Stimulated activated CD8-positive, alpha-beta memory T cell treated with anti-CD3 and anti-CD28 coated beads, Interleukin-4, amount 100 ng/mL, for 24 hours (primary cell): ENCODE measurements around the gene NXPE4.
"Not testable (repeated sequence)": the region's sequence is repeated elsewhere in the genome, so short reads cannot be mapped to it uniquely, and the experiment has no call there.

Experiments
- DNase-seq: peaks from one replicate; pipeline ENCODE4 v3.0.0-alpha.2; 2020; ENCODE audit warnings: low read depth

NXPE4 gene

DNA sequence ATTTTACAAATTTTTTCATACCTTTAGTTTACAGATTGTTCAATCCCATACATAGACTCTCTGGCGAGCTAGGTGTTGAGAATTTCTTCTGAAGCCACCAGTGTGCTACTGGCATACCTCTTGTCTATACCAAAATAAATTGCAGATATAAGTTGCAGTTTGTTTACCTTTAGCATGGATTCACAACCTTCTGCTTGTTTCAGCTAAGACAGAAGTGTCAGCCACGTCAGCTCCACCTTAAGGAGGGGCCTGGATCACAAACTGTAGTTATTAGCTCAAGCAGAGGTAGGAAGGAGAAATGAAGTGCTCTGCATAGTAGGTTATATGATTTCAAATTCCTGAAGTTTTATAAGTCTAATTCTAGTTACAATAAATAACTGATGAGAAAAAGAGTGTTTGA lies at the start of gene NXPE4:
TSS of gene NXPE4 (minus strand) at position 216 of the 400 bp plus-strand sequence. CDS start 1,027 bp downstream, outside the sequence.
- DNase-seq = no peak

DNA sequence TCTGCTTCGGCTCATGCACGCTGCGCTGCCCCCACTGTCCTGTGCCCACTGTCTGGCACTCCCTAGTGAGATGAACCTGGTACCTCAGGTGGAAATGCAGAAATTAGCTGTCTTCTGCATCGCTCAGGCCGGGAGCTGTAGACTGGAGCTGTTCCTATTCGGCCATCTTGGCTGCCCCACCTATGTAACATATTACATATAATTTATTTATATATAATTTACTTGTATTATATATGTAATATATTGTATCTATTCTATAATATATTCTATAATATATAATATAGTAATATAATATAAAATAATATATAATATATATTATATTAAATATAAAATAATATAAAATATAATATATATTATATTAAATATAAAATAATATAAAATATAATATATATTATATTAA lies 43.9 kb upstream of the NXPE4 start:
- DNase-seq = not testable (repeated sequence)

DNA sequence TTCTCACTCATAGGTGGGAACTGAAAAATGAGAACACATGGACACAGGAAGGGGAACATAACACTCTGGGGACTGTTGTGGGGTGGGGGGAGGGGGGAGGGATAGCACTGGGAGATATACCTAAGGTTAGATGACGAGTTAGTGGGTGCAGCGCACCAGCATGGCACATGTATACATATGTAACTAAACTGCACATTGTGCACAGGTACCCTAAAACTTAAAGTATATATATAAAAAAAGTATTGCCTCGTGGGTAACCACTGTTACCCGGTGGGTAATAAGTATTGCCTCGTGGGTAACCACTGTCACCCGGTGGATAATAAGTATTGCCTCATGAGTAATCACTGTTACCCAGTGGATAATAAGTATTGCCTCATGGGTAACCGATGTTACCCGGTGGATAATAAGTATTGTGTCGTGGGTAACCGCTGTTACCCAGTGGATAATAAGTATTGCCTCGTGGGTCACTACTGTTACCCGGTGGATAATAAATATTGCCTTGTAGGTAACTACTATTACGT lies 35.9 kb upstream of the NXPE4 start:
- DNase-seq = not testable (repeated sequence)

DNA sequence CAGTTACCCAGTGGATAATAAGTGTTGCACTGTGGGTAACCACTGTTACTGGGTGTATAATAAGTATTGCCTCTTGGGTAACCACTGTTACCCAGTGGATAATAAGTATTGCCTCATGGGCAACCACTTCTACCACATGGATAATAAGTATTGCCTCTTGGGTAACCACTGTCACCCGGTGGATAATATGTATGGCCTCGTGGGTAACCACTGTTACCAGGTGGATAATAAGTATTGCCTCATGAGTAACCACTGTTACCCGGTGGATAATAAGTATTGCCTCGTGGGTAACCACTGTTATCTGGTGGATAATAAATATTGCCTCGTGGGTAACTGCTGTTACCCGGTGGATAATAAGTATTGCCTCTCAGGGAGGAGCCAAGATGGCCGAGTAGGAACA lies 29.7 kb upstream of the NXPE4 start:
- DNase-seq = no peak

DNA sequence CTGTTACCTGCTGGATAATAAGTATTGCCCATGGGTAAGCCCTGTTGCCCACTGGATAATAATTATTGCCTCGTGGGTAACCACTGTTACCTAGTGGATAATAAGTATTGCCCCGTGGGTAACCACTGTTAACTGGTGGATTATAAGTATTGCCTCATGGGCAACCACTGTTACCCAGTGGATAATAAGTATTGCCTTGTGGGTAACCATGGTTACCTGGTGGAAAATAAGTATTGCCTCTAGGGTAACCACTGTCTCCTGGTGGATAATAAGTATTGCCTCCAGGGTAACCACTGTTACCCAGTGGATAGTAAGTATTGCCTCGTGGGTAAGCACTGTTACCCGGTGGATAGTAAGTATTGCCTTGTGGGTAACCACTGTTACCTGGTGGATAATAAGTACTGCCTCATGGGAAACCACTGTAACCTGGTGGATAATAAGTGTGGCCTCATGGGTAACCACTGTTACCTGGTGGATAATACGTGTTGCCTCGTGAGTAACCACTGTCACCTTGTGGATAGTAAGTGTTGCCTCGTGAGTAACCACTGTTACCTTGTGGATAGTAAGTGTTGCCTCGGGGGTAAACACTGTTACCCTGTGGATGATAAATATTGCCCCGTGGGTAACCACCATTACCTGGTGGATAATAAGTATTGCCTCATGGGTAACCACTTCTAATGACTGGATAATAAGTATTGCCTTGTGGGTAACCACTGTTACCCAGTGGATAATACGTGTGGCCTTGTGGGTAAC lies 29.0 kb upstream of the NXPE4 start:
- no peak for DNase-seq

DNA sequence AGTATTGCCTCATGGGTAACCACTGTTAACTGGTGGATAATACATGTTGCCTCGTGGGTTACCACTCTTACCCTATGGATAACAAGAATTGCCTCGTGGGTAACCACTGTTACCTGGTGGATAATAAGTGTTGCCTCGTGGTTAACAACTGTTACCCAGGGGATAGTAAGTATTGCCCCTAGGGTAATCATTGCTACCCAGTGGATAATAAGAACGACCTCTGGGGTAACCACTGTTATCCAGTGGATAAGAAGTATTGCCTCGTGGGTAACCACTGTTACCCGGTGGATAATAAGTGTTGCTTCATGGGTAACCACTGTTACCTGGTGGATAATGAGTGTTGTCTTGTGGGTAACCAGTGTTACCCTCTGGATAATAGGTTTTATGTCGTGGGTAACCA lies 28.1 kb upstream of the NXPE4 start:
- no peak for DNase-seq

DNA sequence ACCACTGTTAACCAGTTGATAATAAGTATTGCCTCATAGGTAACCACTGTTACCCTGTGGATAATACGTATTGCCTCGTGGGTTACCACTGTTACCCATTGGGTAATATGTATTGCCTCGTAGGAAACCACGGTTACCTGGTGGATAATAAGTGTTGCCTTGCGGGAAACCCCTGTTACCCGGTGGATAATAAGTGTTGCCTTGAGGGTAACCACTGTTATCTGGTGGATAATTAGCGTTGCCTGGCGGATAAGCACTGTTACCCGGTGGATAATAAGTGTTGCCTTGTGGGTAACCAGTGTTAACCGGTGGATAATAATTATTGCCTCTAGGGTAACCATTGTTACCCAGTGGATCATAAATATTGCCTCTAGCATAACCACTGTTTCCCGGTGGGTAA lies 27.3 kb upstream of the NXPE4 start:
- DNase-seq = no peak

DNA sequence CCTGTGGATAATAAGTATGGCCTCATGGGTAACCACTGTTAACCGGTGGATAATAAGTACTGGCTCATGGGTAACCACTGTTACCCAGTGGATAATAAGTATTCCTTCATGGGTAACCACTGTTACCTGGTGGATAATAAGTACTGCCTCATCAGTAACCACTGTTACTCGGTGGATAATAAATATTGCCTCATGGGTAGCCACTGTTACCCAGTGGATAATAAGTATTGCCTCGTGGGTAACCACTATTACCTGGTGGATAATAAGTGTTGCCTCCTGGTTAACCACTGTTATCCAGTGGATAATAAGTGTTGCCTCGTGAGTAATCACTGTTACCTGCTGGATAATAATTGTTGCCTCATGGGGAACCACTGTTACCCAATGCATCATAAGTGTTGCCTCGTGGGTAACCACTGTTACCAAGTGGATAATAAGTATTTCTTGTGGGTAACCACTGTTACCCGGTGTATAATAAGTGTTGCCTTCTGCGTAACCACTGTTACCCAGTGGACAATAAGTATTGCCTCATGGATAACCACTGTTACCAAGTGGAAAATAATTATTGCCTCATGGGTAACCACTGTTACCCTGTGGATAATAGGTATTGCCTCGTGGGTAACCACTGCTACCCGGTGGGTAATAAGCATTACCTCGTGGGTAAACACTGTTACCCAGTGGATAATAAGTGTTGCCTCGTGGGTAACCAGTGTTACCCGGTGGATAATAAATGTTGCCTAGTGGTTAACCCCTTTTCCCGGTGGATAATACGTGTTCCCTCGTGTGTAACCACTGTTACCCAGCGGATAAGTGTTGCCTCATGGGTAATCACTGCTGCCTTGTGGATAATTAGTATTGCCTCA lies 26.6 kb upstream of the NXPE4 start:
- no peak for DNase-seq

DNA sequence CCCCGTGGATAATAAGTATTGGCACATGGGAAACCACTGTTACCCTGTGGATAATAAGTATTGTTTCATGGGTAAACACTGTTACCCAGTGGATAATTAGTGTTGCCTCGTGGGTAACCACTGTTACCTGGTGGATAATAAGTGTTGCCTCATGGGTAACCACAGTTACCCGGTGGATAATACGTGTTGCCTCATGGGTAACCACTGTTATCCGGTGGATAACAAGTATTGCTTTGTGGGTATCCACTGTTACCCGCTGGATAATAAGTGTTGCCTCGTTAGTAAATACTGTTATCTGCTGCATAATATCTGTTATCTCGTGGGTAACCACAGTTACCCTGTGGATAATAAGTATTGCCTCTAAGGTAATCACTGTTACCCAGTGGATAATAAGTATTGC lies 25.5 kb upstream of the NXPE4 start:
- no peak for DNase-seq

DNA sequence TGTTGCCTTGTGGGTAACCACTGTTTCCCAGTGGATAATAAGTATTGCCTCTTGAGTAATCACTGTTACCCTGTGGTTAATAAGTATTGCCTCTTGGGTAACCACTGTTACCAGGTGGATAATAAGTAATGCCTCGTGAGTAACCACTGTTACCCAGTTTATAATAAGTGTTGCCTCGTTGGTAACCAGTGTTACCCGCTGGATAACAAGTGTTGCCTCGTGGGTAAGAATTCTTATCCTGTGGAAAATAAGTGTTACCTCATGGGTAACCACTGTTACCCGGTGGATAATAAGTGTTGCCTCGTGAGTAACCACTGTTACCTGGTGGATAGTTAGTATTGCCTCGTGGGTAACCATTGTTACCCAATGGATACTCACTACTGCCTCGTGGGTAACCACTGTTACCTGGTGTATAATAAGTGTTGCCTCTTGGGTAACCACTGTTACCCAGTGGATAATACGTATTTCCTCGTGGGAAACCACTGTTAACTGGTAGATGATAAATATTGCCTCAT lies 24.1 kb upstream of the NXPE4 start:
- DNase-seq = no peak

DNA sequence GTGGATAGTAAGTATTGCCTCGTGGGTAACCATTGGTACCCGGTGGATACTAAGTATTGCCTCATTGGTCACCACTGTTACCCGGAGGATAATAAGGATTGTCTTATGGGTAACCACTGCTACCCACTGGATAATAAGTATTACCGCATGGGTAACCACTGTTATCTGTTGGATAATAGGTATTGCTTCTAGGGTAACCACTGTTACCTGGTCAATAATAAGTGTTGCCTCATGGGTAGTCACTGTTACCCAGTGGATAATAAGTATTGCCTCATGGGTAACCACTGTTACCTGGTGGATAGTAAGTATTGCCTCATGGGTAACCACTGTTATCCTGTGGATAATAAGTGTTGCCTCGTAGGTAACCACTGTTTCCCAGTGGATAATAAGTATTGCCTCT lies 22.6 kb upstream of the NXPE4 start:
- DNase-seq = no peak

DNA sequence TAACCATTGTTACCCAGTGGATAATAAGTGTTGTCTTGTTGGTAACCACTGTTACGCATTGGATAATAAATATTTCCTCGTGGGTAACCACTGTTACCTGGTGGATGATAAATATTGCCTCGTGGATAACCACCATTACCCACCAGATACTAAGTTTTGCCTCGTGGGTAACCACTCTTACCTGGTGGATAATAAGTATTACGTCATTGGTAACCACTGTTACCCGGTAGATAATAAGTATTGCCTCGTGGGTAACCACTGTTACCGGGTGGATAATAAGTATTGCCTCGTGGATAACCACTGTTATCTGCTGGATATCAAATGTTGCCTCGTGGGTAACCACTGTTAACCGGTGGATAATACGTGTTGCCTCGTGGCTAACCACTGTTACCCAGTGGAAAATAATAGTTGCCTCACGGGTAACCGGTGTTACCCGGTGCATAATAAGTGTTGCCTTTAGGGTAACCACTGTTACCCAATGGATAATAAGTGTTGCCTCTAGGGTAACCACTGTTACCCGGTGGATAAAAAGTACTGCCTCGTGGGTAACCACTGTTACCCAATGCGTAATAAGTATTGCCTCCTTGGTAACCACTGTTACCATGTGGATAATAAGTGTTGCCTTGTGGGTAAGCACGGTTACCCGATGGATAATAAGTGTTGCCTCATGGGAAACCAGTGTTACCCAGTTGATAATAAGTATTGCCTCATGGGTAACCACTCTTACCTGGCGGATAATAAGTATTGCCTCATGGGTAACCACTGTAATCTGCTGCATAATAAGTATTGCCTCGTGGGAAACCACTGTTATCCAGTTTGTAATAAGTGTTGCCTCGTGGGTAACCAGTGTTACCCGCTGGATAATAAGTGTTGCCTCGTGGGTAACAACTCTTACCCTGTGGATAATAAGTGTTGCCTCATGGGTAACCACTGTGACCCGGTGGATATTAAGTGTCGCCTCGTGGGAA lies 21.9 kb upstream of the NXPE4 start:
- no peak for DNase-seq

DNA sequence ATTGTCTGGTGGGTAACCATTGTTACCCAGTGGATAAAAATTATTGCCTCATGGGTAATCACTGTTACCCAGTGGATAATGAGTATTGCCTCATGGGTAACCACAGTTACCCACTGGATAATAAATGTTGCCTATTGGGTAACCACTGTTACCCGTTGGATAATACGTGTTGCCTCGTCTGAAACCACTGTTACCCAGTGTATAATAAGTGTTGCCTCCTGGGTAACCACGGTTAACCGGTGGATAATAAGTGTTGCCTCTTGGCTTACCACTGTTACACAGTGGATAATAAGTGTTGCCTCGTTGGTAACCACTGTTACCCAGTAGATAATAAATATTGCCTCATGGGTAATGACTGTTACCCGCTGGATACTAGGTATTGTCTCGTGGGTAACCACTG lies 20.9 kb upstream of the NXPE4 start:
- DNase-seq = no peak

DNA sequence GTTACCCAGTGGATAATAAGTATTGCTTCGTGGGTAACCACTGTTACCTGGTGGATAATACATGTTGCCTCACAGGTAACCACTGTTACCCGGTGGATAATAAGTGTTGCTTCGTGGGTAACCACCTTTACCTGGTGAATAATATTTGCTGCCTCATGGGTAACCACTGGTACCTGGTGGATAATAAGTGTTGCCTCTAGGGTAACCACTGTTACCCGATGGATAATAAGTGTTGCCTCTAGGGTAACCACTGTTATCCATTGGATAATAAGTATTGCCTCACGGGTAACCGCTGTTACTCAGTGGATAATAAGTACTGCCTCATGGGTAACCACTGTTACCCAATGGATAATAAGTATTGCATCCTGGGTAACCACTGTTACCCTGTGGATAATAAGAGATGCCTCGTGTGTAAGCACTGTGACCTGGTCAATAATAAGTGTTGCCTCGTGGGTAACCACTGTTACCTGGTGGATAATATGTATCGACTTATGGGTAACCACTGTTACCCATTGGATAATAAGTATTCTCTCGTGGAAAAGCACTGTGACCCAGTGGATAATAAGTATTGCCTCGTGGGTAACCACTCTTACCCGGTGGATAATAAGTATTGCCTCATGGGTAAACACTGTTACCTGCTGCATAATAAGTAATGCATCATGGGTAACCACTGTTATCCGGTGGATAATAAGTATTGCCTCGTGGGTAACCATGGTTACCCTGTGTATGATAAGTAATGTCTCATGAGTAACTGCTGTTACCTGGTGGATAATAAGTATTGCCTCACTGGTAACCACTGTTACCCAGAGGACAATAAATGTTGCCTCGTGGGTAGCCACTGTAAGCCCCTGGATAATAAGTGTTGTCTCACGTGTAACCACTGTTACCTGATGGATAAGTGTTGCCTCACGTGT lies 20.1 kb upstream of the NXPE4 start:
- no peak for DNase-seq

DNA sequence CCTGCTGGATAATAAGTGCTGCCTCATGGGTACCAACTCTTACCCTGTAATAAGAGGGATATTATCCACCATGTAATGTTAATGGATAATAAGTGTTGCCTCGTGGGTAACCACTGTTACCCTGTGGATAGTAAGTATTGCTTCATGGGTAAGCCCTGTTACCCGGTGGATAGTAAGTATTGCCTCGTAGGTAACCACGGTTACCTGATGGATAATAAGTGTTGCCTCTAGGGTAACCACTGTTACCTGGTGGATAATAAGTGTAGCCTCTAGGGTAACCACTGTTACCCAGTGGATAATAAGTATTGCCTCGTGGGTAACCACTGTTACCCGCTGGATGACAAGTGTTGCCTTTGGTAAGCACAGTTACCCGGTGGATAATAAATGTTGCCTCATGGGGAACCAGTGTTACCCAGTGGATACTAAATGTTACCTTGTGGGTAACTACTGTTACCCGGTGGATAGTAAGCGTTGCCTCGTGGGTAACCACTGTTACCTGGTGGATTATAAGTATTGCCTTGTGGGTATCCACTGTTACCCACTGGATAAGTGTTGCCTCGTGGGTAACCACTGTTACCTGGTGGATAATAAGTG lies 18.6 kb upstream of the NXPE4 start:
- DNase-seq = no peak

DNA sequence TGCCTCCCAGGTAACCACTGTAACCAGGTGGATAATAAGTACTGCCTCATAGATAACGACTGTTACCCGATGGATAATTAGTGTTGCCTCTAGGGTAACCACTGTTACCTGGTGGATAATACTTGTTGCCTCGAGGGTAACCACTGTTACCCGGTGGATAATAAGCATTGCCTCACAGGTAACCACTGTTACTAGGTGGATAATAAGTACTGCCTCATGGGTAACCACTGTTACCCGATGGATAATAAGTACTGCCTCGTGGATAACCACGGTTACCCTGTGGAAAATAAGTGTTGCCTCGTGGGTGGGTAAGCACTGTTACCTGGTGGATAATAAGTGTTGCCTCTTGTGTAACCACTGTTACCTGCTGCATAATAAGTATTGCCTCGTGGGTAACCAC lies 17.5 kb upstream of the NXPE4 start:
- not testable (repeated sequence) for DNase-seq

DNA sequence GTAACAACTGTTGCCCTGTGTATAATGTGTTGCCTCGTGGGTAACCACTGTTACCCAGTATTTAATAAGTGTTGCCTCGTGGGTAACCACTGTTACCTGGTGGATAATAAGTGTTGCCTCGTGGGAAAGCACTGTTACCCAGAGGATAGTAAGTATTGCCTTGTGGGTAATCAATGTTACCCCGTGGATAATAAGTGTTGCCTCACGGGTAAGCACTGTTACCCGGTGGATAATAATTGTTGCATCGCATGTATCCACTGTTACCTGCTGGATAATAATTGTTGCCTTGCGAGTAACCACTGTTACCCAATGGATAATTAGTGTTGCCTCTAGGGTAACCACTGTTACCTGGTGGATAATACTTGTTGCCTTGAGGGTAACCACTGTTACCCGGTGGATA lies 17.1 kb upstream of the NXPE4 start:
- no peak for DNase-seq

DNA sequence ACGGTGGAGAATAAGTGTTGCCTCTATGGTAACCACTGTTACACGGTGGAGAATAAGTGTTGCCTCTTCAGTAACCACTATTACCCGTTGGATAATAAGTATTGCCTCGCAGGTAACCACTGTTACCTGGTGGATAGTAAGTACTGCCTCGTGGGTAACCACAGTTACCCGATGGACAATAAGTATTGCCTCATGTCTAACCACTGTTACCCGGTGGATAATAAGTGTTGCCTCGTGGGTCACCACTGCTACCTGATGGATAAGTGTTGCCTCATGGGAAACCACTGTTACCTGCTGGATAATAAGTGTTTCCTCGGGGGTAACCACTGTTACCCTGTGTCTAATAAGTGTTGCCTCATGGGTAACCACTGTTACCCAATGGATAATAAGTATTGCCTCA lies 16.6 kb upstream of the NXPE4 start:
- DNase-seq = not testable (repeated sequence)

DNA sequence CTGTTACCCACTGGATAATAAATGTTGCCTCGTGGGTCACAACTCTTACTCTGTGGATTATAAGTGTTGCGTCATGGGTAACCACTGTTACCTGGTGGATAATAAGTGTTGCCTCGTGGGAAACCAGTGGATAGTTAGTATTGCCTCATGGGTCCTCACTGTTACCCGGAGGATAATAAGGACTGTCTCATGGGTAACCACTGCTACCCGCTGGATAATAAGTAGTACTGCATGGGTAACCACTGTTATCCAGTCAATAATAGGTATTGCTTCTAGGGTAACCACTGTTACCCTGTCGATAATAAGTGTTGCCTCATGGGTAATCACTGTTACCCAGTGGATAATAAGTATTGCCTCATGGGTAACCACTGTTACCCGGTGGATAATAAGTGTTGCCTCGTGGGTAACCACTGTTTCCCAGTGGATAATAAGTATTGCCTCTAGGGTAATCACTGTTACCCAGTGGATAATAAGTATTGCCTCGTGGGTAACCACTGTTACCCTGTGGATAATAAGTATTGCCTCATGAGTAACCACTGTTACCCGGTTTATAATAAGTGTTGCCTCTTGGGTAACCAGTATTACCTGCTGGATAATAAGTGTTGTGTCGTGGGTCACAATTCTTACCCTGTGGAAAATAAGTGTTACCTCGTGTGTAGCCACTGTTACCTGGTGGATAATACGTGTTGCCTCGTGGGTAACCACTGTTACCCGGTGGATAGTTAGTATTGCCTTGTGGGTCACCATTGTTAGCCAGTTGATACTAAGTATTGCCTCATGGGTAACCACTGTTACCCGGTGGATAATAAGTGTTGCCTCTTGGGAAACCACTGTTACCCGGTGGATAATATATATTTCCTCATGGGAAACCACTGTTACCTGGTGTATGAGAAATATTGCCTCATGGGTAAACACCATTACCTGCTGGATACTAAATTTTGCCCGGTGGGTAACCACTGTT lies 15.7 kb upstream of the NXPE4 start:
- no peak for DNase-seq
